Right renal pelvis (tissue), 4 donors: ENCODE results near the gene VSIG4. TPM values are rescaled to one million over a fixed set of nuclear protein-coding genes. Genes with fewer than 3 reads are reported as not detected.
"Not testable (repeated sequence)": the region's sequence is repeated elsewhere in the genome, so short reads cannot be mapped to it uniquely, and the experiment has no call there.

Experiments
- DNase-seq, 4 donors: peaks; one replicate each; pipeline ENCODE4 v3.0.0-alpha.2; 2013; ENCODE audit warnings: low read depth in 4 of 4, low spot score in 3 of 4, missing footprints in 1 of 4
- polyA plus RNA-seq, 4 donors: library from polyadenylated mRNA; unstranded; fragments of 120-200 nt; gene quantifications; one replicate each; pipeline ENCODE4 v1.2.1, GENCODE V29; 2013; ENCODE audit not compliant: insufficient read length in 4 of 4

VSIG4 gene, protein sequence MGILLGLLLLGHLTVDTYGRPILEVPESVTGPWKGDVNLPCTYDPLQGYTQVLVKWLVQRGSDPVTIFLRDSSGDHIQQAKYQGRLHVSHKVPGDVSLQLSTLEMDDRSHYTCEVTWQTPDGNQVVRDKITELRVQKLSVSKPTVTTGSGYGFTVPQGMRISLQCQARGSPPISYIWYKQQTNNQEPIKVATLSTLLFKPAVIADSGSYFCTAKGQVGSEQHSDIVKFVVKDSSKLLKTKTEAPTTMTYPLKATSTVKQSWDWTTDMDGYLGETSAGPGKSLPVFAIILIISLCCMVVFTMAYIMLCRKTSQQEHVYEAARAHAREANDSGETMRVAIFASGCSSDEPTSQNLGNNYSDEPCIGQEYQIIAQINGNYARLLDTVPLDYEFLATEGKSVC
- polyA plus RNA-seq = 1 to 10 TPM; 5.2 to 6.6 (median 5.8) TPM

DNA sequence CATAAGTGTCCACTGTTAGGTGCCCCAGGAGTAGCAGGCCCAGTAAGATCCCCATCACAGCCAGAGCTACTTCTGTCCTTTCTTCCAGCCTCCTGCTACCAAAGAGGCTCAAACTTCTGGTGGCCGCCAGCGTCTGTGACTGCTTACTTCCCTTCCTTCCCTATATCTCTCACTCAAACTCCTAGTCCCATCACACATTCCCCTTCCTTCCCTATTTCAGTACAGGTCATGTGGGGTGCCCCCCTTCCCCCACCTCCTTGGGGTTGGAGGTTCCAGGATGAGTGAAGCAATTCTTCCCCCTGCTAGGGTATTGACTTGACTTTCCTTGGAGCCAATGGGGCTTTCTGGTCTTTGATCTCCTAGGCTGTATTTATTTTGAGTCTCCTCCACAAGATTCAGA is at the start of gene VSIG4:
TSS of gene VSIG4 (minus strand) at position 137 of the 400 bp plus-strand sequence. CDS start at position 55, 82 bp downstream.
- no peak for DNase-seq

DNA sequence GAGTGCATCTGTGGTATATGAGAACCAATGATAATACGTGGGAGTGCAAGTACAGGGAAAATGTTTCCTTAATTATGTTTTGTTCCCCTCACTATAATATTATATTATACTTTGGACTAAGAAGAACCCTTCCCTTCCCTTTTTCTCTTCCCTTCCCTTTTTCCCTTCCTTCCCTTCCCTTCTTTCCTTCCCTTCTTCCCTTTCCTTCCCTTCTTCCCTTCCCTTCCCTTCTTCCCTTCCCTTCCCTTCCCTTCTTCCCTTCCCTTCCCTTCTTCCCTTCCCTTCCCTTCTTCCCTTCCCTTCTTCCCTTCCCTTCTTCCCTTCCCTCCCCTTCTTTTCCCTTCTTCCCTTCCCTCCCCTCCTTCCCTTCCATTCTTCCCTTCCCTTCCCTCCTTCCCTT is 36.9 kb upstream of the VSIG4 start:
- no peak for DNase-seq

DNA sequence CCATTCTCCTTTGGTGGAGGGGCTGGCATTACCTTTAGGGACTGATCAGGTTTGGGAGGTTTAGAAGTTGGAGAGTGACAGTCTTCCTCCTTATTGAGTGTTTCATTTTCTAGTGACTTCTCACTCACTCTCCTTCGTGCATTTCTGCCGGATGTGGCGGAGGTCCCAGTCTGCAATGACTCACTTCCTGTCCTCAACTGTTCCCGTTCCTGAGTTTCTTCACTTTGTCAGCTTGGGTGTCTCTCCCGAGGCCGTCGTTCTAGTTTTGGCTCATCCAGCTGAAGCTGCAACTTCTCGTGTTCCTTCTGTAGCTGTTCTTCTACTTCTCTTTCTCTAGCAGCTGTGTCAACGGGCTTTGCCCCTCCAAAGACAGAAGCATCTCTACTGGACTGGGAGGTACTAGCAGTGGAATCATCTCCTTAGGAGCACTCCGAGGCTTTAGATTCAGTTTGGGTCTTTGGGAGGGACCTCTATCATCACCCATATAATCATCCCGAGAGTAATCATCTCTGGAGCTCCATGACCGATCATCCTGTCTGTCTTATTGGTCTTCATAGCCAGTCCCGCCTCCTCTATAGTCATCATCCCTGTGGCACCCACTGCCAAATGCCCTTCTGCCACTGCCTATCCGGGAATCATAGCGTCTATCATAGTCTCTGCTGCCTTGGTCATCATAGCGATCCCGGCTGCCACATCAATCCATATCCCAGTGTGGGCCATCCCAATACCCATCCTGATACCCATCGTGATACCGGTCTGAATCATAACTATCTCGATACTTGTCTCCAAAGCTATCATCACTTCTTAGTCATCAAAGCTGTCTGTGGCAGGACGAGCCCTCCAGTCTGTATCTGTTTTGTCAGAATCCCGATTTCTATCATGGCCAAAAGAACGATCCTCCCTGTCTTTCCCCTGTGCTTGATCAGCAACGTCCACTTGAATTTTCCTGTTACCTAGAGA is 35.3 kb upstream of the VSIG4 start:
- no peak for DNase-seq

DNA sequence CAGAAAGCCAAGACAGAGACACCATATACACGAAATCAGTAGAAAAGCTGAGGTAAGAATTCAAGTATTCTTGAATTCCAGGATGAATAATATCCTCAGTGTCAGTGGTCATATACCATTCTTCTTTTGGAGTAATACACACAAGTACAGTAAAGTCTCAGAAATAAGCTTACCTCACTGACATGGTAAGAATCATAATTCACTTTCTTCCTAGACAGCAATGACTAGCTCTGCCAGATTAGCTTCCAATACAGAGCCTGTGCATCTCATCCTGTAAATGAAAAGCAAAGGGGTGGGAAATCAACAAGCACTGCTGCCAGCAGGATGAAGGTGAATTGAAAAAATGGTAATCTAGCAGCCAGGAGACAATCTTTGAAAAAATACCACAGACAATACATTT is 31.2 kb upstream of the VSIG4 start:
- DNase-seq = no peak

DNA sequence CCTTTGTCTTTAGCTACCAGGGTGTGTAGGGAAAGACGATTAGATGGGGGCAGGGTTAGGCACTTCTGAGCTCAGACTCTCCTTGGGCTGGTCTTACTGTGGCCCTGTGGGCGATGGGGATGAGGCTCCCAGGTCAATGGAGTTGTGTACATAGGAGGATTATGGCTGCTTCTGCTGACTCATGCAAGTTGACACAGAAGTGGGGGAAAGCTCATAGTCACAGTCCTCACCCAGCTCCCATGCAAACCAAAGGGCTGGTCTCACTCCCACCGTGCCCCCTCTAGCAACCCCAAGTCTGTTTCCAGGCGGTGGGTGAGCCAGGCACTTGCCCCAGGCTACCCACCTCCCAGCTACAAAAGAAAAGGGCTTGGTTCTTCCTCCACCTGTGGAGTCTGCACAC is 24.4 kb upstream of the VSIG4 start:
- DNase-seq = no peak

DNA sequence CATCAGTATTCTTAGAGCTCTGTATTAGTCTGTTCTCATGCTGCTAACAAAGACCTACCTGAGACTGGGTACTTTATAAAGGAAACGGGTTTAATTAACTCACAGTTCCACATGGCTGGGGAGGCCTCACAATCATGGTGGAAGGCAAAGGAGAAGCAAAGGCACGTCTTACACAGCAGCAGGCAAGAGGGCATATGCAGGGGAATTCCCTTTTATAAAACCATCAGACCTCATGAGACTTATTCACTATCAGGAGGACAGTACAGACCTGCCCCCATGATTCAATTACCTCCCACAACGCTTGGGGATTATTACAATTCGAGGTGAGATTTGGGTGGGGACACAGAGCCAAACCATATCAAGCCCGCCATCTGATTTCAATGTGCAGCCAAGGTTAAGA is 17.1 kb upstream of the VSIG4 start:
- DNase-seq = not testable (repeated sequence)

DNA sequence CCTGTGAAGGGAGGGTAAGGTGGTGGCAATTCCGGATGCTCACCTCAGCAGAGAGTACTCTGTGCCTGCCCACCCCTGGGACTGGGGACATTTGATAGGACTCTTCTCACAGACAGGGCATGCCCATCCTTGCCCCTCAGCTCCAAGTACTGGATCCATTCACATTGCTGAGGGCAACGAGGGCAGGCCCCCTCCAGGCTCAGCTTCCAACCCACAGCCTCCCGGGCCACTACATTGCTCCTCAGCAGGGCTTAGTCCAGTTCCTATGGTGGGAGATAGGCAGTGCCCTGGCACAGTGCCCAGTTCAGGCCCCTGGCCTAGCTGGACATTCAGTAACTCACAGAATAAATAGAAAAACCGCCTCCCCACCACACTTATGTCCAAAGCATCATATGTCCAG is 15.1 kb upstream of the VSIG4 start:
- no peak for DNase-seq

DNA sequence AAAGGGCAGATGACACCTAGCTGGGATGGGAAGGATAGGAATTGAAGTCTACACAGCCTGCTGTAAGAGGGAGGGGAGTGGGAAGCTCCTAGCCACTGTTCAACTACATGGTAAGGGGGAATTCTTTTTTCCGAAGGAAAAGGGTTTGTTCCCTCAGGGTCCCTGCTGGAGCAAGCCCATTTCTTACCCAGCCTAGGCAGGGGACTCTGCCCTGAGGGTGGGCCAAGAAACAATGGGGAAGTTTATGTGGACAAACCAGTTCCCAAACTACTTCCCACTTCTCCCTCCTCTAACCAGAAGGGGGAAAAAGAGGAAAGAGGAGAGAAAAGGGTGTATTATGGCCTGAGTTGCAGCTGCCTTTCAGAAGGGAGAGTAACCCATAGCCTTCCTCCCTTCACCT is 13.5 kb upstream of the VSIG4 start:
- DNase-seq = no peak

DNA sequence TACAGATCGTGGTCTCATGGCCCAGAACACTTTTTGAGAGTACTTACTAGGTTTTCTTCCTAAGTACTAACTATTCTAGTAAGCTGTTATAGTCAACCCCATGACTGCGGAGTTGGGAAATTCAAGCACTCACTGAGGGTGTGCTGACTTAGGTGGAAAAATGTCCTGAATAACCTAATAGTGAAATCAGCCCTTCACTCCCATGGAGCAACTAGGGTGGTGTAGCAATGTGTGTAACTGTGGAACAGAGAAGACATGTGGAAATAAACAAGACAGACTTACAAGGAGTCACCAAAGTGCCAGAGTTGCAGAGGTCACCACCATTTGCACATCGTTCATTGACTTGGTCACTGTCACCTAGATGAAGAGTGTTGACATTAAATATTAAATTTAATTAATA is 12.1 kb upstream of the VSIG4 start:
- DNase-seq = no peak

DNA sequence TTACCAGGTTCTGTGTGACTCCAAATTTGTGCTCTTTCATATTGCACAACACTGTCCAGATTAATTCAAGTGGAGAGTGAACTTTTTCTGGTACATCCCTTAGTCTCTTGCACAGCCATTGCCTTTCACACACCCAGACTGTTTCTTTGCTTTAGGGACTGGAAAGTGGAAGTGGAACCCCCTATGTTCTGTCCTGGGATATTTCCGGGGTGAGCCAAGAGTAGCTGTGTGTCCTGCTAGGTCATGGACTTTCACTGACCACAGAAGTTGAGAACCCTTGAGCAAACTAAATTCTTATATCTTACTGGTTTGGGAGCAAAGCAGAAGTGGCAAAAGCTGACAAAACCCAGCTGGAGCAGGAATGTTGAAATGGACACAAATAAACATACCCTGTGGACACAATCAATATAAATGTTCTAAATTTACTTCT is 10.3 kb upstream of the VSIG4 start:
- no peak for DNase-seq

DNA sequence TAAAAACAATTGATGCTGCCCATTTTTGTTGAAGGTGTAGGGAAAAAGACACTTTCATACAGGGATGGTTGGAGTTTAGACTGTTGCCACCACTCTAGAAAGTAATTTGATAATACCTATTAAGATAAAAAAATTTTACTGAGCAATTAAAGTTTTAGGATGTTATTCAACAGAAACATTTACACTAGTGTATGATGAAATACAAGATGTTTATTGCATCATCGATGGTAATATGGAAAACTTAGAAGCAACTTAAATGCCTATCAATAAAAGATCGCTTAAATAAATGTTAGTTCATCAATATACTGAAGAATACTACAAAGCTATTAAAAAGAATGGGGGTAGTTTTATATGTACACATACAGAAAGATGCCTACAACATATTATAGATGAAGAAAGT is 9.2 kb upstream of the VSIG4 start:
- DNase-seq = no peak

DNA sequence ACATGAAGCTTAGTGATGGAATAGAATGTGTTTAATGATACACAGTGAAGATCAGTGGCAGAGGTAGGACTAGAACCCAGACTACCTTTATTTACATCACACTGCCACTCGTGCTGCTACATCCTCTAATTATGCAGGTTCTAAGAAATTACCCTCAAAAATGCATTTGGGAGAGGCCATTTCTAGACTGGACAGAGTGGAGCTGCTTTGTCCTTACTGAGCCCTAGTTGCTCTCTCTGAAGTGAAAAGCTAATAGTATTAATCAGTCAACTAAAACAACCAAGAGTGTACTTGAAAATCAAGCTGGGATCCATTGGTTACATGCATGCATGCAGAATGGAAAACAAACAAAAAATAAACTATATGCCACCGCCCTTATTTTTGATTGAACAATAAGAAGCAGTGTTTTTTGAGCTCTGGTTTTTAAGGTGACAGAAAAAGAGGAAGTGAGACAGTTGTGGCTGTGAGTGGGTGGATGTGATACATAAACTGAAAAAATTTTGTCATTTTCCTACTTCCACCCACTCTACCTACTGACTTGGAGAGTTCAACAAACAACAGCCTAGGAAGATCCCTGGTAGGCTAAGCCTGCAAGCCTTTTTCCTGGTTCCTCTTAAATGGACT is 6.8 kb upstream of the VSIG4 start:
- DNase-seq = no peak

DNA sequence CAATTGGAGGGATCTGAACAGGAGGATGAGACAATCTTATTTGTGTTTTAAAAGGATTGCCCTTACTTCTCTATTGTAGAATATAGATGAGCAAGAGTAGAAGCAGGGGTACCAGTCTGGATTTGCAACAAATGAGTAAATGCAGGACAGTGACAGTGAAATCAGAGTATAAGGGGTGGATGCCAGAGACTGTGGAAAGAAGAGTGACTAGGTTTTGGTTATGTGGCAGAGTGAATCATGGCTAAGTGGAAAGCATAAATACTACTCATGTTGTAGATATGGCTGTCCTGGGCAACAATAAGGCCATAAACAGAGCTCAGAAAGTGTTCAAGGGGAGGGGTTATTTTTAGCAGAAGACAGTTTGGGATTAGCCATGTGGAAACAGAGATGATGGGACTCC is 6.0 kb upstream of the VSIG4 start:
- DNase-seq = no peak

DNA sequence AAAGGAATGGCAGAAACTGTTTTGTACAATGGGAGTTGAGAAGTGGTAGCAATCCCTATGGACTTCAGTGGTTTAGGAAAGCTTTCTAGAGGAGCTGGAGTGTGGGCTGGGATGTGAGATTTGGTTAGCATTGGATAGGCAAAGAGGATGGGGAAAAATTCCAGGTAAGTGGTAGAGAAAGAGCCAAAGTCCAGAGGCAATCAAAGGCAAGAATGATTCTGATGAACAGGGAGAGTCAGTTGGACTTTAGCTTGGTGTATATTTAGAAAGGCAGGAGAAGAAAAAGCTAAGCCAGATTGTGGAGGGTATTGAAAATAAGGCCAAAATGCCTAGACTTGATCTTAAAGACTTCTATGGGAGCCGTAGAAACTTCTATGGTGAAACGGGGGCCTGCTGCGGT is 3.7 kb upstream of the VSIG4 start:
- DNase-seq = no peak

DNA sequence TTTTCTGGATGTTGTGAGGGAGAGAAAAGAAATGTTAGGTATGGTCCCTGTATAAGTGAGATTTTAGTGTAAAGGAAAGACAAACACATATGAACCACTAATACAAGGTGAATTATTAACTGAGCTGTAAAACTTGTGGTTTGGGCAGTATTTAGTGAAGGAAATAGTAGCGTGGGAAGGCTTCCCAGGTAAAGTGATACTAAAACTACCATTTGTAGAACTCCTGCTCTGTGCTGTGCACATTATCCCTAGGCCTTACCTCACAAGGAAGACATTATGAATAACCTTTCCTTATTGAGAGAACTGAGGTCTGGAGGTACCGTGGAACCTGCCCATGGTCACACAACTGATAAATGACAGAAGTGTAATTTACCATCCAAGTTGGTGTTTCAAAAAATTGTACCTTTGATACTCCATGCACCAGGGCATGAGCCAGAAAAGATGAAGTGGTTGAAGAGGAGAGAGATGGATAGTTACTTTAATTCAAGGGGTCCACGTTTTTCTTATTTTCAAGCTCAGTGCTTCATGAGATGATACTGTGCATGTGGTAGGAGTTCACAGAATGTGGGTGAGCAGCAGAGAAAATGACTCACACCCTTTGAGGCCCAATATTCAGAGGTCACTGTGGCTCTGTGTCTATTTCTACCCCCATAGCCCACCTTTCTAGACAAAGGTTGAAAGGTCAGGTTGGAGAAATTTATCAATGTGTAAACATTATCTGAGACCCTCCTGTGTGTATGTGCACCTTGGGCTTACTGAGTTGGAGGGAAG is 2.6 kb upstream of the VSIG4 start:
- no peak for DNase-seq

DNA sequence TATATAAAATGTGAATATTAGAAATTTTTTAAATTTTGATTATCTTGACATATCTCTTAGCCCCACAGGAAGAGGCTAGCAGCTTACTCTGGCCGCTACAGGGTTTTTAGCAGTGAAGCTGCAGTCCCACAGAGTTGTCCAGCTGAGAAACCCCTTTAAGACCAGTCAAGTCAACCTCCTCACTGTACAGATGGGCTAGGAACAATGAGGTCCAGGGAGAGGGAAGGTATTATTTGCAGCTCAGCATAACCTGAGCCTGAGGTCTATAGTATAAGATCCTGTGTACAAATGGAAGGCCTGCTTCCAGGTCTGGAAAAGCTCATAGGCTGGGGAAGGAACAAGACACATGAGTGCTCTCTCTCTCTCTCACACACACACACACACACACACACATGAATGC is 1.8 kb downstream of the VSIG4 start:
- DNase-seq = no peak

DNA sequence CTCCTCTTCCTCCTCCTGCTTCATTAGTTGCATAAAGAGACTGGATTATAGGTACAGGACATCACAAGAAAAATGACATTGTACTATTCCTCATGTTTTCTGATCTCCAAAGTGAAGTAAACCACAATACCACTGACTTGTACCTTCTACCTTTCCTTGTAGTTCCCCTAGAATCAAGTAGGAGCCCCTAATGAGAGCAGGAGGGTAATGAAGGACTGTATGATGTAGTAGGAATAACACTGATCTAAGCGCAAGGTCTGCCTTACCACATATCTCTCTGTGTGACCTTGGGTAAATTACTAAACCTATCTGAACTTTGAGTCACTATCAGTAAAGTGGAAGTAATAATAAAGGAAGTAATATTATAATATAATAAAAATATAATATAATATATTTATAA is 3.6 kb downstream of the VSIG4 start:
- DNase-seq = no peak

DNA sequence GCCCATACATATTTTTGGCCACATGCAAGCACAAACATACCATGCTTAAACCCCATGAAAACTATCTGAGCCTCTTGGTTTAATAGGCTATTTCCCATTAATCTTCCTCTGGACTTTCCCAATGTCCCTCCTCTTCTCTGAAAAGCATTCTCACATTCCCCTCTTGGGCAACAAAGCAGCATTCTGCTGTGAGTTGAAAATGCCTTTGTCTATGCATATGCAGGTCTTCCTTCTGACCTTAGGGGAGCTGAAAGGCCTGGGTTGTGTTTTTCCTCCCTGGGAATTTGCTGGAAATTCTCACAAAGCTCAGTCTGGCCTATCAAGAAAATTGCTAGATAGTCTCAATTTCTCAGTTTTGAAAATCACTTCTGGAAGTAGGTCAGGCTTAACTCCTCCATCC is 4.2 kb downstream of the VSIG4 start:
- DNase-seq = no peak

DNA sequence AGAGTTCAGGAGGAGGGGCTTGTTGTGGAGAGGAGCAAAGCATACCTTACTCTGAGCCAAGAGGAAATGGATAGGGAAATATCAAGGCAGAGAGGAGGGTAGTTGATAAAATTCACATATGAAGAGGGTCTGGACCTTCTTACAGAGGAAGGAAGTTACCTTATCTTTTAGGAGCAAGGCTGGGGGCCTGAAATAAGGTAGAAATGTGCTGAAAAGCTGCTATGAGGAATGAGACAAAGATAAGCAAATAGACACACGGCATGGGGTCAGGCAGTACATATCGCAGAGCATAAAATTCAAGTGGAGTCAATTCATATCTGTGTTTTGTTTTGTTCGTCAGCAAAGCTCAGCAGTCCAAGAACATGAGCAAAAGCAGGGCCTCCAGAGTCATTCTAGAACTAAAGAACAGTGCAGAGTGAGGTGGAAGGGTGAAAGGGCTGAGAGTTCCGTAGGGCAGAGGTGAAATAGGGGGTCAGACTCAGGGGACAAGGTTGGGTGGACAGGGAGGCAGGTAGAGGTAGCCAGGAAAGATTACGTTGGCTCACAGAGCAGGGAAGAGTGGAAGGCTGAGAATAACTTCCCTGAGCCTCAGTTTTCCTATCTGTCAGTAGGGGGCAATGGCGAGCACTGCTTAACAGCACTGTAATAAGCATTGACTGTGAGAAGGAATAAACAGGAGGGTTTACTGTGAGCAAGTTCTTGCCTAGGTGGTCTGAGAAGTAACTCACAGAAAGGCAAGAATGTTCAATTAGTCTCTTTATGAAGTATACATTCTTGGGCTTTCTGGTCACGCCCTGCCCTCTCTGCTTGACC is 9.2 kb downstream of the VSIG4 start:
- DNase-seq = no peak

DNA sequence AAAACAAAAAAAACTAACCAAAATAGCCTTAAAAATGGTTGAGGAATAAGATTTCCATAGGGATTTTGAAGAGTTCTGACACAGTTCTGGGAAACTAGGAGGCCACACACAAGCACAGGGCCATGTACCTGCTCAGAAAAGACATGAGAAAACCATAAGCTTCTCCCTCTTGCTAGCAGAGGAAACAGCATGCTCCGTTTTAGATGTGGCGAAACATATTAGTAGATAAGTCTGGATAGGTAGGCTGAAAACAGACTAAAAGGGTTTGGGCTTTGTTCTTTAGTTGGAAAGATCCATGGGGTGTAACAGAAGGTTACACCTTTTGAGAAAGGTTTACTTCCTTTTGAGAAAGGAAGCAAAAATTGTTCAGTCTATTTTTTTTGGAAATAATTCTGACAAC is 10.9 kb downstream of the VSIG4 start:
- DNase-seq = no peak
